Left lung (tissue), 10 donors: ENCODE results near the gene UNCX. TPM values are rescaled to one million over a fixed set of nuclear protein-coding genes. Genes with fewer than 3 reads are reported as not detected.

Experiments
- ATAC-seq: fragments of 200-7000 bp; cut with Tn5 transposase; one replicate; pipeline ENCODE4 v1.9.1; 2020; ENCODE audit warnings: moderate library complexity
- DNase-seq, 4 donors: peaks; one replicate each; pipeline ENCODE4 v3.0.0-alpha.2; 2013 to 2020
- H3K27ac ChIP-seq, 2 donors: fragments of 200-600 bp; sonication (generic) in 1 of 2; one replicate each; pipeline versions ENCODE4 v1.5.0 to v1.8.0; 2020 to 2021
- H3K27me3 ChIP-seq, 2 donors: fragments of 200-600 bp; sonication (generic) in 1 of 2; one replicate each; pipeline versions ENCODE4 v1.5.0 to v1.8.0; 2020 to 2021
- H3K36me3 ChIP-seq, 2 donors: fragments of 200-600 bp; sonication (generic) in 1 of 2; one replicate each; pipeline versions ENCODE4 v1.5.0 to v1.8.0; 2020 to 2021
- H3K4me1 ChIP-seq, 2 donors: fragments of 200-600 bp; one replicate each; pipeline ENCODE4 v1.8.0; 2021
- H3K4me3 ChIP-seq, 2 donors: fragments of 200-600 bp; sonication (generic) in 1 of 2; one replicate each; pipeline versions ENCODE4 v1.5.0 to v1.8.0; 2020 to 2021; ENCODE audit warnings: mild to moderate bottlenecking in 1 of 2
- H3K9me3 ChIP-seq, 2 donors: fragments of 200-600 bp; sonication (generic) in 1 of 2; one replicate each; pipeline versions ENCODE4 v1.5.0 to v1.8.0; 2020 to 2021
- CTCF ChIP-seq, 2 donors: fragments of 200-600 bp; sonication (generic) in 1 of 2; IDR thresholded peaks; one replicate each; pipeline versions ENCODE4 v1.5.0 to v1.8.0; 2021; ENCODE audit warnings: antibody characterized with exemption in 2 of 2
- intact Hi-C, 2 donors: fragments of 100-400 bp; cut with DNase I; formaldehyde crosslinking; loops; one replicate each; pipeline versions ENCODE4 v1.11.2 to v1.14.2; 2022
- polyA plus RNA-seq, 6 donors: library from polyadenylated mRNA; unstranded; fragments of 120-200 nt; gene quantifications; one replicate each; pipeline ENCODE4 v1.2.1, GENCODE V29; 2013; ENCODE audit not compliant: insufficient read length in 6 of 6
- total RNA-seq, 2 donors: library from RNA; stranded (reverse); fragmentation: NEBNext Ultra II Directional; extraction: Animal tissue kit (Norgen Biotek cat#: 25700); gene quantifications; one replicate each; pipeline ENCODE4 v1.2.1, GENCODE V29; 2021
- donor health status: DM: no; HTN: yes; CAD: no.
- donor health status: DM: no; HTN: no; CAD: no.

Gene UNCX
- total and polyA plus RNA-seq, 8 donors = 0.10 TPM; not detected in 7

GRCh38 chr7:1243964-1244416 lies 11.3 kb downstream of the UNCX start:
- H3K27ac ChIP-seq = no peak overlapping the region
- H3K4me1 ChIP-seq = peaks cover 3 to 15% of the 10 kb centered on the region in 2 donors
- H3K36me3 ChIP-seq = no peaks in the 10 kb centered on the region
- no peaks in the 10 kb centered on the region for H3K9me3 ChIP-seq
- TF ChIP-seq CTCF (IDR thresholded peaks at IDR 0.05) = no peak
- intact Hi-C loops = no loop called here
- no peak overlapping the region for H3K4me3 ChIP-seq
- no peak for ATAC-seq
- peaks cover 99 to 100% of the 10 kb centered on the region in 2 donors for H3K27me3 ChIP-seq
- peak in 1 of 4 donors; percentile 46 for DNase-seq

- no peak overlapping the region for H3K4me3 ChIP-seq
- peaks cover 97 to 100% of the 10 kb centered on the region in 2 donors for H3K27me3 ChIP-seq
- DNase-seq (peak in 1 of 4 donors; percentile 31), ATAC-seq (no peak)
- no peak for TF ChIP-seq CTCF (IDR thresholded peaks at IDR 0.05)
- H3K4me1 ChIP-seq = peaks cover 3 to 15% of the 10 kb centered on the region in 2 donors
- H3K27ac ChIP-seq = no peak overlapping the region
- no peaks in the 10 kb centered on the region for H3K36me3 ChIP-seq
- intact Hi-C loops = no loop called here
- H3K9me3 ChIP-seq = no peaks in the 10 kb centered on the region
Observed at GRCh38 chr7:1244700-1245523, 12.2 kb downstream of the UNCX start.

- no peak overlapping the region for H3K27ac ChIP-seq
- H3K36me3 ChIP-seq = no peaks in the 10 kb centered on the region
- no peaks in the 10 kb centered on the region for H3K9me3 ChIP-seq
- DNase-seq (peak in 1 of 4 donors; percentile 39), ATAC-seq (no peak)
- H3K27me3 ChIP-seq = peaks cover 98 to 100% of the 10 kb centered on the region in 2 donors
- H3K4me3 ChIP-seq = no peak overlapping the region
- no peak for TF ChIP-seq CTCF (IDR thresholded peaks at IDR 0.05)
- intact Hi-C loops = no loop called here
- H3K4me1 ChIP-seq = peaks cover 3 to 15% of the 10 kb centered on the region in 2 donors
Observed at GRCh38 chr7:1245524-1246050, 12.9 kb downstream of the UNCX start.

- peaks cover 3 to 15% of the 10 kb centered on the region in 2 donors for H3K4me1 ChIP-seq
- peaks cover 92 to 100% of the 10 kb centered on the region in 2 donors for H3K27me3 ChIP-seq
- H3K36me3 ChIP-seq = no peaks in the 10 kb centered on the region
- TF ChIP-seq CTCF (IDR thresholded peaks at IDR 0.05) = no peak
- DNase-seq = peak in 1 of 4 donors; percentile 66
- intact Hi-C loops = no loop called here
- no peak for ATAC-seq
- H3K9me3 ChIP-seq = no peaks in the 10 kb centered on the region
- no peak overlapping the region for H3K4me3 ChIP-seq
- no peak overlapping the region for H3K27ac ChIP-seq
Observed at GRCh38 chr7:1246160-1246870, 13.6 kb downstream of the UNCX start.
